HL-60 (cell line): Measurements from ENCODE around the gene SLC38A11.

Source experiments
- GABPA ChIP-seq: IDR thresholded peaks from 2 replicates; pipeline ENCODE4 v1.6.1; 2012; ENCODE audit warnings: low read depth
- POLR2AphosphoS5 ChIP-seq: IDR thresholded peaks from 2 replicates; pipeline ENCODE4 v1.6.1; 2012; ENCODE audit warnings: low read depth
- REST ChIP-seq: IDR thresholded peaks from 2 replicates; pipeline ENCODE4 v1.6.1; 2012; ENCODE audit warnings: low read depth; ENCODE audit not compliant: insufficient replicate concordance
- SPI1 ChIP-seq: IDR thresholded peaks from 2 replicates; pipeline ENCODE4 v1.6.1; 2012; ENCODE audit warnings: low read depth, mild to moderate bottlenecking, borderline replicate concordance
- TF ChIP-seq, protein P1 (sequence below): IDR thresholded peaks from one replicate; pipeline ENCODE4 v1.5.1; 2011; ENCODE audit warnings: low read length, control low read depth, inconsistent platforms; ENCODE audit not compliant: insufficient read depth

- TF ChIP-seq, protein P1, sequence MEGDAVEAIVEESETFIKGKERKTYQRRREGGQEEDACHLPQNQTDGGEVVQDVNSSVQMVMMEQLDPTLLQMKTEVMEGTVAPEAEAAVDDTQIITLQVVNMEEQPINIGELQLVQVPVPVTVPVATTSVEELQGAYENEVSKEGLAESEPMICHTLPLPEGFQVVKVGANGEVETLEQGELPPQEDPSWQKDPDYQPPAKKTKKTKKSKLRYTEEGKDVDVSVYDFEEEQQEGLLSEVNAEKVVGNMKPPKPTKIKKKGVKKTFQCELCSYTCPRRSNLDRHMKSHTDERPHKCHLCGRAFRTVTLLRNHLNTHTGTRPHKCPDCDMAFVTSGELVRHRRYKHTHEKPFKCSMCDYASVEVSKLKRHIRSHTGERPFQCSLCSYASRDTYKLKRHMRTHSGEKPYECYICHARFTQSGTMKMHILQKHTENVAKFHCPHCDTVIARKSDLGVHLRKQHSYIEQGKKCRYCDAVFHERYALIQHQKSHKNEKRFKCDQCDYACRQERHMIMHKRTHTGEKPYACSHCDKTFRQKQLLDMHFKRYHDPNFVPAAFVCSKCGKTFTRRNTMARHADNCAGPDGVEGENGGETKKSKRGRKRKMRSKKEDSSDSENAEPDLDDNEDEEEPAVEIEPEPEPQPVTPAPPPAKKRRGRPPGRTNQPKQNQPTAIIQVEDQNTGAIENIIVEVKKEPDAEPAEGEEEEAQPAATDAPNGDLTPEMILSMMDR, result no peak
- TF ChIP-seq REST, result no peak
- no peak for TF ChIP-seq POLR2AphosphoS5
- no peak for TF ChIP-seq GABPA
- no peak for TF ChIP-seq SPI1
These were observed 64.8 kb downstream of the SLC38A11 start for GRCh38 chr2:164890544-164890943.
